GM18505 (cell line): ENCODE data around the gene SLC39A1.
"Not testable (repeated sequence)": the region's sequence is repeated elsewhere in the genome, so short reads cannot be mapped to it uniquely, and the experiment has no call there.

Experiments used
- ATAC-seq: cut with Tn5 transposase; IDR thresholded peaks from one replicate; pipeline ENCODE4 v1.9.1; 2021; ENCODE audit not compliant: unreplicated experiment
- POLR2A ChIP-seq: IDR thresholded peaks from 4 replicates; pipeline ENCODE4 v1.6.1; 2011; ENCODE audit warnings: borderline replicate concordance; ENCODE audit not compliant: insufficient read depth, insufficient read length; ENCODE audit errors: extremely low read depth

The SLC39A1 gene

GRCh38 chr1:153985341-153985912 lies 22.1 kb upstream of the SLC39A1 start:
- no peak for TF ChIP-seq POLR2A
- no peak for ATAC-seq

- no peak for ATAC-seq
- no peak for TF ChIP-seq POLR2A
Observed at GRCh38 chr1:153984123-153984894, 21.0 kb upstream of the SLC39A1 start.

GRCh38 chr1:153981735-153982134 lies 18.4 kb upstream of the SLC39A1 start:
- not testable (repeated sequence) for ATAC-seq

GRCh38 chr1:153979091-153979490 lies 15.8 kb upstream of the SLC39A1 start:
- not testable (repeated sequence) for ATAC-seq

GRCh38 chr1:153978274-153978909 lies 15.1 kb upstream of the SLC39A1 start:
- no peak for TF ChIP-seq POLR2A
- no peak for ATAC-seq

GRCh38 chr1:153977250-153978240 lies 14.2 kb upstream of the SLC39A1 start, which contains the start of gene JTB:
TSS of gene JTB (minus strand) at chr1:153977674. CDS start at chr1:153977252, 422 bp downstream.
- ATAC-seq = peak; percentile 80
- TF ChIP-seq POLR2A = peak; percentile 95

GRCh38 chr1:153976819-153977249 lies 13.5 kb upstream of the SLC39A1 start:
- ATAC-seq = peak; percentile 2
- no peak for TF ChIP-seq POLR2A

- no peak for ATAC-seq
Observed at GRCh38 chr1:153973525-153973924, 10.2 kb upstream of the SLC39A1 start.

GRCh38 chr1:153973071-153973470 lies 9.7 kb upstream of the SLC39A1 start:
- peak; percentile 30 for TF ChIP-seq POLR2A
- no peak for ATAC-seq

More at GRCh38 chr1:153973525-153973924, 10.2 kb upstream of the SLC39A1 start:
- TF ChIP-seq POLR2A = peak; percentile 10

GRCh38 chr1:153970346-153970745 lies 7.0 kb upstream of the SLC39A1 start:
- TF ChIP-seq POLR2A = no peak
- ATAC-seq = no peak

- no peak for ATAC-seq
- no peak for TF ChIP-seq POLR2A
Observed at GRCh38 chr1:153968972-153969371, 5.6 kb upstream of the SLC39A1 start.

- no peak for ATAC-seq
- TF ChIP-seq POLR2A = no peak
Observed at GRCh38 chr1:153968408-153968807, 5.1 kb upstream of the SLC39A1 start.

- no peak for TF ChIP-seq POLR2A
- no peak for ATAC-seq
Observed at GRCh38 chr1:153968000-153968363, 4.6 kb upstream of the SLC39A1 start.

- TF ChIP-seq POLR2A = peak; percentile 84
- ATAC-seq = peak; percentile 59
Observed at GRCh38 chr1:153967107-153967999, 4.0 kb upstream of the SLC39A1 start, which contains the start of gene CREB3L4. TSS of gene CREB3L4 (plus strand) at chr1:153967902. CDS start at chr1:153968526, 624 bp downstream.
